PC-3 (cell line): Measurements from ENCODE around the gene SRSF7. TPM values are rescaled to one million over a fixed set of nuclear protein-coding genes. Genes with fewer than 3 reads are reported as not detected.
A peak's percentile ranks its signal among the peaks of the same experiment; 100 is the strongest.

Source experiments
- ATAC-seq: fragments of 200-7000 bp; cut with Tn5 transposase; 2 replicates; pipeline ENCODE4 v1.9.1; 2020; ENCODE audit warnings: mild to moderate bottlenecking, moderate library complexity
- BruUV-seq: library from RNA; stranded (reverse); fragments of 400-500 nt; replicated peaks from 2 replicates; lab custom pipeline; 2021; lab: Mats Ljungman, UMichigan
- CTCF ChIA-PET: fragments of 300-600 bp; sonication (Branson Sonifier 250); formaldehyde crosslinking; loops from one replicate; lab custom pipeline; 2022; ENCODE audit warnings: antibody characterized with exemption; lab: Charles Lee
- POLR2A ChIA-PET: fragments of 300-600 bp; sonication (Branson Sonifier 250); formaldehyde crosslinking; loops from one replicate; lab custom pipeline; 2022; ENCODE audit warnings: antibody characterized with exemption; ENCODE audit not compliant: unreplicated experiment; lab: Charles Lee
- DNase-seq: peaks from one replicate; pipeline ENCODE4 v3.0.0-alpha.2; 2015
- H2AFZ ChIP-seq: fragments of 300-600 bp; sonication (generic); 2 replicates; pipeline ENCODE4 v1.6.0; 2016; ENCODE audit warnings: antibody characterized with exemption, low read length
- H3F3A ChIP-seq: fragments of 300-600 bp; sonication (generic); one replicate; pipeline ENCODE4 v1.6.0; 2017; ENCODE audit warnings: antibody characterized with exemption, low read length, control low read depth, mild to moderate bottlenecking; ENCODE audit not compliant: unreplicated experiment
- H3K27ac ChIP-seq: fragments of 300-600 bp; sonication (generic); 2 replicates; pipeline ENCODE4 v1.5.1; 2016; ENCODE audit warnings: mild to moderate bottlenecking, low read length
- H3K27me3 ChIP-seq: fragments of 300-600 bp; sonication (generic); 2 replicates; pipeline ENCODE4 v1.6.1; 2016; ENCODE audit warnings: low read length, mixed read lengths
- H3K36me3 ChIP-seq: fragments of 300-600 bp; sonication (generic); 2 replicates; pipeline ENCODE4 v1.6.1; 2016; ENCODE audit warnings: low read depth, mixed run types, low read length, mixed read lengths
- H3K4me1 ChIP-seq: fragments of 300-600 bp; sonication (generic); 2 replicates; pipeline ENCODE4 v1.5.1; 2016; ENCODE audit warnings: low read length; ENCODE audit not compliant: insufficient read depth
- H3K4me2 ChIP-seq: fragments of 300-600 bp; sonication (generic); 2 replicates; pipeline ENCODE4 v1.6.0; 2016; ENCODE audit warnings: low read length
- H3K4me3 ChIP-seq: fragments of 300-600 bp; sonication (generic); 2 replicates; pipeline ENCODE4 v1.5.1; 2016; ENCODE audit warnings: mild to moderate bottlenecking, low read length, mixed read lengths
- H3K79me2 ChIP-seq: fragments of 300-600 bp; sonication (generic); 2 replicates; pipeline ENCODE4 v1.6.1; 2017; ENCODE audit warnings: low read length, mixed read lengths
- H3K9ac ChIP-seq: fragments of 300-600 bp; sonication (generic); 2 replicates; pipeline ENCODE4 v1.6.0; 2016; ENCODE audit warnings: mild to moderate bottlenecking, low read length
- H3K9me2 ChIP-seq: fragments of 300-600 bp; sonication (generic); replicated peaks from 2 replicates; pipeline ENCODE4 v1.6.1; 2016; ENCODE audit warnings: mixed run types, low read length, mixed read lengths
- H3K9me3 ChIP-seq: fragments of 300-600 bp; sonication (generic); 2 replicates; pipeline ENCODE4 v1.6.1; 2016; ENCODE audit warnings: low read length, mixed read lengths
- H4K20me1 ChIP-seq: fragments of 300-600 bp; sonication (generic); 2 replicates; pipeline ENCODE4 v1.6.1; 2016; ENCODE audit warnings: low read length, mixed read lengths
- EZH2 ChIP-seq: fragments of 300-600 bp; sonication (generic); IDR thresholded peaks from one replicate; pipeline ENCODE4 v1.6.1; 2017; ENCODE audit warnings: antibody characterized with exemption, mild to moderate bottlenecking, low read length; ENCODE audit not compliant: unreplicated experiment
- EZH2phosphoT487 ChIP-seq: fragments of 300-600 bp; sonication (generic); IDR thresholded peaks from 2 replicates; pipeline ENCODE4 v1.6.1; 2018; ENCODE audit warnings: mild to moderate bottlenecking, antibody characterized with exemption, low read length, borderline replicate concordance
- intact Hi-C: fragments of 100-400 bp; cut with micrococcal nuclease; formaldehyde crosslinking; loops from 2 replicates; pipeline ENCODE4 v1.9.0; 2023
- total RNA-seq: library from RNA; depleted of rRNA; stranded (reverse); fragments of >200 nt; gene quantifications from 2 replicates; pipeline ENCODE4 v1.2.3, GENCODE V29; 2014
- TF ChIP-seq, protein P1 (sequence below): fragments of 300-600 bp; sonication (generic); conservative IDR thresholded peaks from 2 replicates; pipeline ENCODE4 v1.5.1; 2017; ENCODE audit warnings: antibody characterized with exemption, low read depth, mild to moderate bottlenecking, low read length

The SRSF7 gene
- total RNA-seq, 1 experiment from 2014 or later: 160 TPM

- H3K4me3 ChIP-seq: 0 out of 2 replicates have a peak overlapping the region, but pooled peaks have one; percentile 5
- H3K9ac ChIP-seq: no peak overlapping the region
- no peak for TF ChIP-seq EZH2phosphoT487
- TF ChIP-seq, protein P1, sequence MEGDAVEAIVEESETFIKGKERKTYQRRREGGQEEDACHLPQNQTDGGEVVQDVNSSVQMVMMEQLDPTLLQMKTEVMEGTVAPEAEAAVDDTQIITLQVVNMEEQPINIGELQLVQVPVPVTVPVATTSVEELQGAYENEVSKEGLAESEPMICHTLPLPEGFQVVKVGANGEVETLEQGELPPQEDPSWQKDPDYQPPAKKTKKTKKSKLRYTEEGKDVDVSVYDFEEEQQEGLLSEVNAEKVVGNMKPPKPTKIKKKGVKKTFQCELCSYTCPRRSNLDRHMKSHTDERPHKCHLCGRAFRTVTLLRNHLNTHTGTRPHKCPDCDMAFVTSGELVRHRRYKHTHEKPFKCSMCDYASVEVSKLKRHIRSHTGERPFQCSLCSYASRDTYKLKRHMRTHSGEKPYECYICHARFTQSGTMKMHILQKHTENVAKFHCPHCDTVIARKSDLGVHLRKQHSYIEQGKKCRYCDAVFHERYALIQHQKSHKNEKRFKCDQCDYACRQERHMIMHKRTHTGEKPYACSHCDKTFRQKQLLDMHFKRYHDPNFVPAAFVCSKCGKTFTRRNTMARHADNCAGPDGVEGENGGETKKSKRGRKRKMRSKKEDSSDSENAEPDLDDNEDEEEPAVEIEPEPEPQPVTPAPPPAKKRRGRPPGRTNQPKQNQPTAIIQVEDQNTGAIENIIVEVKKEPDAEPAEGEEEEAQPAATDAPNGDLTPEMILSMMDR: no peak
- TF ChIP-seq EZH2: no peak
- peaks cover 29% of the 10 kb centered on the region for H3K4me1 ChIP-seq
- H3K79me2 ChIP-seq: no peaks in the 10 kb centered on the region
- no peaks in the 10 kb centered on the region for H3F3A ChIP-seq
- DNase-seq (no peak), ATAC-seq (peak; percentile 16; the same call in 1 of the 2 replicates)
- intact Hi-C loops: no loop called here
- no peaks in the 10 kb centered on the region for H4K20me1 ChIP-seq
- H3K27me3 ChIP-seq: no peaks in the 10 kb centered on the region
- no peaks in the 10 kb centered on the region for H3K36me3 ChIP-seq
- no peaks in the 10 kb centered on the region for H3K9me2 ChIP-seq
- BruUV-seq: no TSS peak
- H3K27ac ChIP-seq: peak overlapping the region; percentile 31; the same call in 1 of the 2 replicates
- CTCF ChIA-PET: no interaction called here
- peak overlapping the region; percentile 56 for H2AFZ ChIP-seq
- no peaks in the 10 kb centered on the region for H3K9me3 ChIP-seq
- POLR2A ChIA-PET: interaction anchor here (0.5 kb wide), 1 partner anchor 14 kb away, joined by 9 read pairs; the partner anchor contains the start of gene SRSF7
- H3K4me2 ChIP-seq: peak overlapping the region; percentile 14
These were observed 14.4 kb upstream of the SRSF7 start for GRCh38 chr2:38765551-38765950.

DNA sequence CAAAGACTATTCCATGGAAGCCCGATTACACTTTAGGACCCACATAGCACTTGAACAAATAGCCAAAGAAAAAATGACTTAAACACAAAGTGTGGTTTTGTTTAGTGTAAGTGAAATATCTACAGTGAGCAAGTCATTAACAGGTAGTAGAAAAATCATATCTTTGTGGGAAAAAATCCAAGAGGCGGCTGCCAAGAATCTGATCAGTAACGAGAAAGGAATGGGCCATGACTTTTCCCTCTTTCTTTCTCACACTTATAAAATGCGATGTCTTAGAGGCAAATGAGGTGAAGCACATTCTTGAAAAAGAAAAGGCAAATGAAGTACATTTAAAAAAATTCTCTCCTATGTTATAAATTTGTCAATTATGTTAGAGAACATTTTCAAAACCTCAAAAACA, 14.0 kb upstream of the SRSF7 start:
- POLR2A ChIA-PET: no interaction called here
- Histone ChIP-seq H3K36me3 (no peaks in the 10 kb centered on the region), H3K4me3 (0 out of 2 replicates have a peak overlapping the region, but pooled peaks have one; percentile 5), H3K9me3 (no peaks in the 10 kb centered on the region), H3K79me2 (no peaks in the 10 kb centered on the region), H3K9me2 (no peaks in the 10 kb centered on the region), H3F3A (no peaks in the 10 kb centered on the region), H3K27me3 (no peaks in the 10 kb centered on the region), H3K4me1 (peaks cover 29% of the 10 kb centered on the region), H3K4me2 (peak overlapping the region; percentile 14), H3K27ac (peak overlapping the region; percentile 31; the same call in 1 of the 2 replicates), H3K9ac (no peak overlapping the region), H2AFZ (peak overlapping the region; percentile 56), H4K20me1 (no peaks in the 10 kb centered on the region)
- TF ChIP-seq, protein P1: no peak
- TF ChIP-seq EZH2phosphoT487: no peak
- TF ChIP-seq EZH2: no peak
- BruUV-seq: no TSS peak
- ATAC-seq (peak; percentile 55), DNase-seq (peak; percentile 77)
- CTCF ChIA-PET: no interaction called here
- intact Hi-C loops: no loop called here

GRCh38 chr2:38763728-38764127, 12.6 kb upstream of the SRSF7 start:
- POLR2A ChIA-PET: no interaction called here

More at GRCh38 chr2:38763728-38764127, 12.6 kb upstream of the SRSF7 start:
- intact Hi-C loops: no loop called here
- H3K4me1 ChIP-seq: peaks cover 29% of the 10 kb centered on the region
- H3K9me3 ChIP-seq: no peaks in the 10 kb centered on the region
- no peak overlapping the region for H3K27ac ChIP-seq
- H3K4me2 ChIP-seq: no peak overlapping the region
- no peak overlapping the region for H2AFZ ChIP-seq
- no peaks in the 10 kb centered on the region for H3K9me2 ChIP-seq
- H3K79me2 ChIP-seq: no peaks in the 10 kb centered on the region
- no peak for TF ChIP-seq EZH2
- TF ChIP-seq, protein P1: no peak
- TF ChIP-seq EZH2phosphoT487: no peak
- H4K20me1 ChIP-seq: no peaks in the 10 kb centered on the region
- H3K4me3 ChIP-seq: no peak overlapping the region
- DNase-seq: no peak
- CTCF ChIA-PET: no interaction called here
- no peaks in the 10 kb centered on the region for H3K36me3 ChIP-seq
- H3K9ac ChIP-seq: no peak overlapping the region
- H3K27me3 ChIP-seq: no peaks in the 10 kb centered on the region
- no TSS peak for BruUV-seq
- H3F3A ChIP-seq: no peaks in the 10 kb centered on the region
- no peak for ATAC-seq
